ENCODE results near the gene IL31.

The IL31 gene

GRCh38 chr12:122133192-122133950, 40.6 kb downstream of the IL31 start:
- no peak overlapping the region for H3K4me2 ChIP-seq (ENCODE audit: low read length)
- H3K4me3 ChIP-seq (ENCODE audit: low read length): no peak overlapping the region
- no peak overlapping the region for H3K27ac ChIP-seq (ENCODE audit: low read length)
- H2AFZ ChIP-seq (ENCODE audit: low read depth, low read length): no peak overlapping the region
- no peaks in the 10 kb centered on the region for H3K27me3 ChIP-seq (ENCODE audit: low read depth, low read length)
- H3K9me3 ChIP-seq (ENCODE audit: insufficient read depth, low read length): no peaks in the 10 kb centered on the region
- no peaks in the 10 kb centered on the region for H4K20me1 ChIP-seq (ENCODE audit: insufficient read depth, low read length)
- TF ChIP-seq EZH2phosphoT487 (IDR thresholded peaks at IDR 0.05; ENCODE audit: low read depth) (no peak), CTCF (IDR thresholded peaks at IDR 0.05; ENCODE audit: low read depth, low read length) (no peak)
- H3K4me1 ChIP-seq (ENCODE audit: low read length): no peaks in the 10 kb centered on the region
- H3K9ac ChIP-seq (ENCODE audit: low read length): no peak overlapping the region
- peaks cover 9% of the 10 kb centered on the region for H3K36me3 ChIP-seq (replicated peaks; ENCODE audit: low read depth, low read length)
- H3K79me2 ChIP-seq (ENCODE audit: low read length): no peaks in the 10 kb centered on the region

GRCh38 chr12:122130150-122130549, 43.9 kb downstream of the IL31 start:
- Histone ChIP-seq H2AFZ (ENCODE audit: low read depth, low read length) (no peak overlapping the region), H3K9ac (ENCODE audit: low read length) (no peak overlapping the region), H3K36me3 (replicated peaks; ENCODE audit: low read depth, low read length) (peaks cover 9% of the 10 kb centered on the region), H3K27ac (ENCODE audit: low read length) (no peak overlapping the region), H3K4me3 (ENCODE audit: low read length) (no peak overlapping the region), H3K4me2 (ENCODE audit: low read length) (no peak overlapping the region), H4K20me1 (ENCODE audit: insufficient read depth, low read length) (peaks cover 8% of the 10 kb centered on the region), H3K9me3 (ENCODE audit: insufficient read depth, low read length) (no peaks in the 10 kb centered on the region), H3K27me3 (ENCODE audit: low read depth, low read length) (no peaks in the 10 kb centered on the region), H3K79me2 (ENCODE audit: low read length) (peaks cover 16% of the 10 kb centered on the region; the same call in 1 of the 2 replicates), H3K4me1 (ENCODE audit: low read length) (no peaks in the 10 kb centered on the region)
- TF ChIP-seq EZH2phosphoT487 (IDR thresholded peaks at IDR 0.05; ENCODE audit: low read depth) (no peak), CTCF (IDR thresholded peaks at IDR 0.05; ENCODE audit: low read depth, low read length) (no peak)

GRCh38 chr12:122129131-122129530, 44.9 kb downstream of the IL31 start:
- H3K4me2 ChIP-seq (ENCODE audit: low read length): no peak overlapping the region
- no peak overlapping the region for H3K4me3 ChIP-seq (ENCODE audit: low read length)
- TF ChIP-seq CTCF (IDR thresholded peaks at IDR 0.05; ENCODE audit: low read depth, low read length) (no peak), EZH2phosphoT487 (IDR thresholded peaks at IDR 0.05; ENCODE audit: low read depth) (no peak)
- peaks cover 18% of the 10 kb centered on the region; the same call in 1 of the 2 replicates for H3K79me2 ChIP-seq (ENCODE audit: low read length)
- H3K27me3 ChIP-seq (ENCODE audit: low read depth, low read length): no peaks in the 10 kb centered on the region
- peaks cover 9% of the 10 kb centered on the region for H3K36me3 ChIP-seq (replicated peaks; ENCODE audit: low read depth, low read length)
- H4K20me1 ChIP-seq (ENCODE audit: insufficient read depth, low read length): peaks cover 8% of the 10 kb centered on the region
- H3K9me3 ChIP-seq (ENCODE audit: insufficient read depth, low read length): no peaks in the 10 kb centered on the region
- H3K4me1 ChIP-seq (ENCODE audit: low read length): no peaks in the 10 kb centered on the region
- no peak overlapping the region for H3K27ac ChIP-seq (ENCODE audit: low read length)
- H3K9ac ChIP-seq (ENCODE audit: low read length): no peak overlapping the region
- no peak overlapping the region for H2AFZ ChIP-seq (ENCODE audit: low read depth, low read length)

GRCh38 chr12:122128481-122128880, 45.5 kb downstream of the IL31 start:
- Histone ChIP-seq H4K20me1 (ENCODE audit: insufficient read depth, low read length) (peaks cover 11% of the 10 kb centered on the region), H3K9me3 (ENCODE audit: insufficient read depth, low read length) (no peaks in the 10 kb centered on the region), H3K36me3 (replicated peaks; ENCODE audit: low read depth, low read length) (peaks cover 6% of the 10 kb centered on the region), H3K4me3 (ENCODE audit: low read length) (no peak overlapping the region), H3K9ac (ENCODE audit: low read length) (no peak overlapping the region), H3K79me2 (ENCODE audit: low read length) (peaks cover 22% of the 10 kb centered on the region; the same call in 1 of the 2 replicates), H3K27me3 (ENCODE audit: low read depth, low read length) (no peaks in the 10 kb centered on the region), H3K27ac (ENCODE audit: low read length) (no peak overlapping the region), H2AFZ (ENCODE audit: low read depth, low read length) (no peak overlapping the region), H3K4me1 (ENCODE audit: low read length) (0 out of 2 replicates have a peak, but pooled peaks cover under 1% of the 10 kb centered on the region), H3K4me2 (ENCODE audit: low read length) (no peak overlapping the region)
- TF ChIP-seq EZH2phosphoT487 (IDR thresholded peaks at IDR 0.05; ENCODE audit: low read depth): no peak
- no peak for TF ChIP-seq CTCF (IDR thresholded peaks at IDR 0.05; ENCODE audit: low read depth, low read length)

Measured in OCI-LY3 (cell line).